Dermis blood vessel endothelial cell (primary cell): ENCODE data around the gene KCNE1. TPM values are rescaled to one million over a fixed set of nuclear protein-coding genes. Genes with fewer than 3 reads are reported as not detected.
"Not testable (repeated sequence)": the region's sequence is repeated elsewhere in the genome, so short reads cannot be mapped to it uniquely, and the experiment has no call there.

ENCODE experiments used
- DNase-seq: peaks from one replicate; pipeline ENCODE4 v3.0.0; 2010
- total RNA-seq: library from RNA; depleted of rRNA; stranded (reverse); fragments of >200 nt; gene quantifications from 2 replicates; pipeline ENCODE4 v1.2.3, GENCODE V29; 2014

Gene KCNE1
- total RNA-seq, 1 donor from 2014 or later = under 0.01 TPM

DNA sequence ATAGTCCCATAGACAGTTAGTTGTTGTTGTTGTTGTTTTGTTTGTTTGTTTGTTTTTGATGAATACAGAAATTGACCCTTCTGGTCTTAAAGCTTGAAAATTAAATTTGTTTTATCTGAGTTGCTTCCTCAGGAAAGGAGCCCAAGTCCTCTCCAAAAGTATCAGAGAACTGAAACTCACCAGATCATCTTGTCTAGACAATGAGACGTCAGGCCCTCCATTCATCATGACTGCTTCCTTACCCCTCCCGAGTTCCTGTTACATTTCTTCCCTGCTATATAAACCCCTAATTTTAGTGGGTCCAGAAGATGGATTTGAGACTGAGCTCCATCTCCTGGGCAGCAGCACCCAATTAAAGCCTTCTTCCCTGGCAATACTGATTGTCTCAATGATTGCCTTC is 105.3 kb downstream of the KCNE1 start:
- not testable (repeated sequence) for DNase-seq

DNA sequence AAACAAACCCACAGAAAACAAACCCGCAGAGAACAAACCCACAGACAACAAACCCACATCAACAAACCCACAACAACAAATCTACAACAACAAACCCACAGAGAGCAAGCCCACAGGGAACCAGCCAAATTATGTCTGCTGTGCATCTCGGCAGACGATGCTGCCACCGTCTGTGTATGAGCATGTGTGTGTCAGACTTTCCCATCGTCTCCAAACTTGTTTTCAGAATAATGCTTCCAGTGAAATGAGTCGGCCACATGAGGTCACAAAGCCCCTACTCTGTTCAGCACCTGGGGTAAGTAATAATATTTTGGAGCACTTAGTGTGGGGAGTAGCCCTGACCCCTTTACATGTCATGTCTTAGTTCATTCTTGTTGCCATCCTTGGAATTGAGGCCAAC is 105.9 kb downstream of the KCNE1 start:
- DNase-seq = not testable (repeated sequence)

- DNase-seq = not testable (repeated sequence)
Observed at GRCh38 chr21:34405686-34406085, 106.3 kb downstream of the KCNE1 start.

DNA sequence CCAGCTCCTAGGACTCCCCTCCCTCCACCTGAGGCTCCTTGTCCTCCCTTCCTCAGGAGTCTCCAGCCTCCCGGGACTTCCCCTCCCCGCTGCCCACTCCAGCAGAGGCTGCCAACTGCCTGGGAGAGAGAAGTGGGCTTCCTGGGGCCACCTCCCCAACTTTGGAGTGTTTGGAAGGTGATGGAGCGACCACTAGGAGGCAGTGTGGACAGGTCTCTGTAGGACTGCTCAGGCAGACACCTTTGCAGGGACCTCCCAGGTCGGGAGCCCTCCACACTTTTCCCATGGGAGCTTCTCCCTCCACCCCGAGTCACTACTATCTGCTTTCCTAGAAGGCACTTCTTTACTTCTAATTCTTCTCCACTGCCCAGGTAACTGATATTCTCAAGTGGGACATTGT is 107.3 kb downstream of the KCNE1 start:
- not testable (repeated sequence) for DNase-seq

DNA sequence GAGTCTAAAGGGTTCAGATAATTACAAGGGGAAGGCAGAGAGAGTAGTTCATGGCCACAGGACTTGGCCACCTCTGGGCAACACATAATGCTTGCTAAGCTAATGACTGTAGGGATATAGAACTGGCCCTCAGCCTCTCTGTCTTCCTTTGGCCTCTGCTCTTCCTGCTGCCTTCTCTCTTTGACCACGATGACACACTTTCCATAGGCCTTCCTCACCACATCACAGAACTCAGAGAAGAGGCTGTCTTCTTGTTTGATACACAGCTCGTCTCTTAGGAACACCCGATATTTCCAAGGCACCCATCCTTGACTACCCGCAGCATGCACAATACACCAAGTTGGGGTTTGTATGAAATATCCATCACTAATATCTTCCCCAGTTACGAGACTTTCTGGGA is 111.5 kb downstream of the KCNE1 start:
- DNase-seq = not testable (repeated sequence)

Other genes with a start within 250 kb of the KCNE1 start
- gene KCNE2, start 148.2 kb downstream of the KCNE1 start, total RNA-seq = not detected in 2 replicates
- 2.0 and 2.4 TPM in 2 replicates for gene SMIM11, start 136.7 kb downstream of the KCNE1 start, total RNA-seq
- gene SMIM34, start 88.3 kb downstream of the KCNE1 start, total RNA-seq = not detected in 2 replicates
- 31.8 and 45.9 TPM in 2 replicates for gene RCAN1, start 102.9 kb upstream of the KCNE1 start, total RNA-seq
- not detected in 2 replicates for gene CLIC6, start 156.8 kb upstream of the KCNE1 start, total RNA-seq